GM19467 (cell line): ENCODE results near the gene IL12RB2.

Source experiments
- ATAC-seq: cut with Tn5 transposase; IDR thresholded peaks from one replicate; pipeline ENCODE4 v1.9.1; 2021; ENCODE audit warnings: mild to moderate bottlenecking, moderate library complexity; ENCODE audit not compliant: unreplicated experiment

The IL12RB2 gene, protein sequence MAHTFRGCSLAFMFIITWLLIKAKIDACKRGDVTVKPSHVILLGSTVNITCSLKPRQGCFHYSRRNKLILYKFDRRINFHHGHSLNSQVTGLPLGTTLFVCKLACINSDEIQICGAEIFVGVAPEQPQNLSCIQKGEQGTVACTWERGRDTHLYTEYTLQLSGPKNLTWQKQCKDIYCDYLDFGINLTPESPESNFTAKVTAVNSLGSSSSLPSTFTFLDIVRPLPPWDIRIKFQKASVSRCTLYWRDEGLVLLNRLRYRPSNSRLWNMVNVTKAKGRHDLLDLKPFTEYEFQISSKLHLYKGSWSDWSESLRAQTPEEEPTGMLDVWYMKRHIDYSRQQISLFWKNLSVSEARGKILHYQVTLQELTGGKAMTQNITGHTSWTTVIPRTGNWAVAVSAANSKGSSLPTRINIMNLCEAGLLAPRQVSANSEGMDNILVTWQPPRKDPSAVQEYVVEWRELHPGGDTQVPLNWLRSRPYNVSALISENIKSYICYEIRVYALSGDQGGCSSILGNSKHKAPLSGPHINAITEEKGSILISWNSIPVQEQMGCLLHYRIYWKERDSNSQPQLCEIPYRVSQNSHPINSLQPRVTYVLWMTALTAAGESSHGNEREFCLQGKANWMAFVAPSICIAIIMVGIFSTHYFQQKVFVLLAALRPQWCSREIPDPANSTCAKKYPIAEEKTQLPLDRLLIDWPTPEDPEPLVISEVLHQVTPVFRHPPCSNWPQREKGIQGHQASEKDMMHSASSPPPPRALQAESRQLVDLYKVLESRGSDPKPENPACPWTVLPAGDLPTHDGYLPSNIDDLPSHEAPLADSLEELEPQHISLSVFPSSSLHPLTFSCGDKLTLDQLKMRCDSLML

DNA sequence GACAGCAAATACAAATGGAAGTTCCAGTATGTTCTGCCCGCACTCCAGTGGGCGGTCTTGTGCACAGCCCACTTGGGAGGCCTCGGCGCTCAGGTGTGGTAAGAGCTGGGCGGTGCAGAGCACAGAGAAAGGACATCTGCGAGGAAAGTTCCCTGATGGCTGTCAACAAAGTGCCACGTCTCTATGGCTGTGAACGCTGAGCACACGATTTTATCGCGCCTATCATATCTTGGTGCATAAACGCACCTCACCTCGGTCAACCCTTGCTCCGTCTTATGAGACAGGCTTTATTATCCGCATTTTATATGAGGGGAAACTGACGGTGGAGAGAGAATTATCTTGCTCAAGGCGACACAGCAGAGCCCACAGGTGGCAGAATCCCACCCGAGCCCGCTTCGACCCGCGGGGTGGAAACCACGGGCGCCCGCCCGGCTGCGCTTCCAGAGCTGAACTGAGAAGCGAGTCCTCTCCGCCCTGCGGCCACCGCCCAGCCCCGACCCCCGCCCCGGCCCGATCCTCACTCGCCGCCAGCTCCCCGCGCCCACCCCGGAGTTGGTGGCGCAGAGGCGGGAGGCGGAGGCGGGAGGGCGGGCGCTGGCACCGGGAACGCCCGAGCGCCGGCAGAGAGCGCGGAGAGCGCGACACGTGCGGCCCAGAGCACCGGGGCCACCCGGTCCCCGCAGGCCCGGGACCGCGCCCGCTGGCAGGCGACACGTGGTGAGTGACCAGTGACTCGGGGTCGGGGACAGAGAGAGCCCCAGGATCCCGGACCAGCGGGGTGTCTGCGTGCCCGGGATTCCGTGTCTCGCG, at the start of gene IL12RB2:
Gene IL12RB2, plus strand, starts transcription at position 623 of the 810 bp plus-strand sequence. CDS start 12,496 bp downstream, outside the sequence.
- ATAC-seq, result no peak

DNA sequence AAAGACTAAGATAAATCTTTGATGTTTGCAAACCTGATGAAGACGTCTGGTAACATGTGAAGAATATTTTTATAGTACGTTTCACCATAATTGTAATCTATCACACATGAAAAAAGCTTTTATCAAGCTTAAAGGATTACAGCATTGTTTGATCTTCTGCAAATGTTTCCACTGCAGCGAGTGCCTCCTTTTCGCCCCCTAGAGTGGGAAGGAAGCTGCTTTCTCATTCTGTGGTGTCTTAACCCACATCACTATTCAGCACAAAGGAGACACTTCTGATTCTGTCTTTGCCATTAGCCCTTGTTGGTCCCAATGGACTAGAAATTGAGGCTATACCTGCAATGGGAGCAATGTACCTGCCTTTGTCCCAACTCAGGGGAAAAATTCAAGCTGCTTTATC, 46.0 kb upstream of the IL12RB2 start:
- ATAC-seq, result no peak

DNA sequence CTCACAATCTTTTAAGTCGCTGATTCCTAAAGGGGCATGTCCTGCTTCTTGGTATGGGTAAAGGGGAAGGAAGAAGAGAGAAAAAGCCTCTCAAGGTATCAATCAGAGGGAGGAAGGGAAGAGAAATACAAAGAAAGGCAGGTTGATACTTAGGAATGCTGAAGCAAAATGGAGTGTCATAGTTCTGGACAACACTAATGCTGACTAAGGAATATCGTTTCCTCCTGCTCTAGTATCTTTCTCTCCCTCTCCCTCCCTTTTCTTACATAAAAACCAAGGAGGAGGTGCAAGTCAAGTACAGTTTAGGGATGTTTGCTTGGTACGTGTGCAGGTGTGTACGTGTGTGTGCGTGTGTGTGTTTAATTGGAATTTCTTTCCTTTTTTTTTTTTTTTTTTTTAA, 44.9 kb upstream of the IL12RB2 start:
- no peak for ATAC-seq

DNA sequence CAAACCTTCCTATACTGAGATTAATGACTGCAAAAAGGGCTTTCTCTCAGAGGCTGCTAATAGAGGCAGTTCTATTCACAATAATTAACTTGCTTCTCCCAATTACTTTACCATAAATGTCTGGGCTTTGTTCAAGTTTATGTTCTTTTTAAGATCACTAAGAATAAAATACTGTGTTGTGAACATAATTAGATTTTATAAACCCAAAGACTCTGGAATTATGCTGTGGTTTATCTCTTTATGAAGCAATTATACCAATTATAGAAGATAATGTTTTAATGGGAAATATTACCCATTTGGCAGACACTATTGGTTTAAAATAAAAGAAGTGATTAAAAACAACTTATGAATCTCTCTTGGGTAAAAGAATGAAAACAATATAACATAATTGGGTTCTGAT, 43.5 kb upstream of the IL12RB2 start:
- ATAC-seq, result no peak

DNA sequence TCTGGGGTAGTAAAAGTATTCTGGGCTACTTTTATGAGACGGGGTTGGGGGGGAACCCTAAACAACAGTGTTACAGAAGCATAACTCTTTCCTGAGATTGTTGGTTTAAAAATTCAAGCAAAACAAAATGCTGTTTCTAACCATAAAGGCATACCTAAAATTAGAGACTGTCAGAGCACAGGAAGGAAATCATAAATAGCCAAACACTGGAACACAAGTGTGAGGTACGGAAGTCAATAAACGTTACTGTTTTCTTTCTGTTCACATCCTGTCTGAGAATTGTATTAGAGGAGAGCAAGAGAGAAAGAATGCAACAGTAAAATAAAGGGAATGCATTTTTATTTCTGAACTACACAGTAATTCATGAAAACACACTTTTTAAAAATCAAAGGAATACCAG, 42.8 kb upstream of the IL12RB2 start:
- ATAC-seq, result no peak

DNA sequence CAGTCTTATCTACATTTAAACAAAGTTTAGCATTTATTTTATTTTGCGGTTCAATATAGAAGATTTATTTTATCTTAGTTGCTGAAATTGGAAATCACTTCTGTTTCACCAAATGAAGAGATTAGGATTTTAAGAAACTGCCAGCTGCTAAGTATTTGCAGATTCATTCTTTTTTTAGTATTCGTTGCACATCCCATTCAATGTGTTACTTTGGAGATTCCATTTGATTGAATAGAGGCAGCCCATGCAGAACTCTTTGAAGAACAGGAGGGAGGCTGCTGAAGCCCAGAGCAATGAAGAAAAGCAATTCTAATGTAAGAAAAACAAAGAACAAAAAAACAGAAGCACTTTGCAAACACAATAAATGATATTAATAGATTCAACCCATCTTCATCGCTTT, 38.6 kb upstream of the IL12RB2 start:
- no peak for ATAC-seq

DNA sequence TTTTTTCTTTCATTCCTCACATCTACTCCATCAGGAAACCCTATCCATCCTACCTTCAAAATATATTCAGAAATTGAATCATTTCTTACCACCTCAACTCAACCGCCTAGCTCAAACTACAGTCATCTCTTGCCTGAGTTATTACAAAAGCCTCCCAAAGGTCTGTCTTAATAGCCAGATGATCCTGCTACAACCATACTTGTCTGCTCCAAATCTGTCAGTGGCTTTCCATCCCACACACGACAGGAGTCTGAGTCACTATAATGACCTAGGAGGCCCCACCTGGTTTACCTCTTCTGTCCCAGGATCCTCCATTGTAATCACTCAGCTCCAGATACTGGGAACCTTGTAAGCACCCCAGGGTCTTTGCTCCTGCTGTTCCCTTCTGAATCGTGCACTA, 37.1 kb upstream of the IL12RB2 start:
- no peak for ATAC-seq

DNA sequence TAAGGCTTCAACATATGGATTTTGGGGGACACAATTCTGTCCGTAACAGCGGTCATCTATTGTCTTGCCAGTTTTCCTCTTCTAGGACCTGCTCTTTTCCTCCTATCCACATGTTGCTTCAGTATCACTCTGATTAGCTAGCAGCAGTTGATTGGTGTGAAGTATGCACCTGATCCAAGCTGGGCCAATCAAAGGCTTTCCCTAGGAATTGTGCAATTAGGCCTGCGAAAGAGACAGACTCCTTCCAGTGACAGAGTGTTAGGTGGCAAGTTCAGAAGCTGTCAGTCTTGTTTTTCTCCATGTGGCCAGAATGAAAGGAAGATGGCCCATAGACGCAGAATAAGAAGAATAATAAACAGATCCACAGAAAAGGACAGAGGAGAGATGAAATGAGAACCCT, 34.1 kb upstream of the IL12RB2 start:
- no peak for ATAC-seq

DNA sequence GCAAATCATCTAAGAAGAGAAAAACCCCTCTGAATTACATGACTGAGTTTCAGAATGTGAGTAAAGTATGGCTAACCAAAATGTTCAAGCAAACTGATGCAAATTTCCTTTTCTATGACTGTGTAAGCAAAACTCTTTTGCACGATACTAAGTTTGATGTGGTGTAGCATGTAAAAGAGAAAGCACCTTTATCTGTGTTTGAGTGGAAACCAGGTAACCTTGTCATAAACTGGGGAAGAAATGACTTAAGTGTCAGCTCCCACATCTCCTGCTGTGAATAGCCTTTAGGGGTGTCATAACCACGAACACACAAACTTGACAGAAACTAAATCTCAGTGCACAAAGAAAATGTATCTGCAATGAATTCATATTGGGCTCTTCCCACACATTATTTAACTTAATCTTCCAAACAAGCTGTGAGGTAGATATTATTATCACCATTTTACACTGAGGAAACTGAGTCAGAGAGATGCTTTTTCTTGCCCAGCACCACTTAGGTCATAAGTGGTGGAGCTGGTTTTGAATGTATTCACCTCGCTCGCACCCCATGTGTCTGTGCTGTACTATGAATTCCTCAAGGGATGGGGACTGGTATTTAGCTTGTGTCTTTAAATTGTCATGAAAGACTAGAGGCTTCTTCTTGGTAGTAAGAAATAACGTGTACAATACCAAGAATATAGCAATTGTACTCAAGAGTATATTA, 32.9 kb upstream of the IL12RB2 start:
- ATAC-seq, result no peak

DNA sequence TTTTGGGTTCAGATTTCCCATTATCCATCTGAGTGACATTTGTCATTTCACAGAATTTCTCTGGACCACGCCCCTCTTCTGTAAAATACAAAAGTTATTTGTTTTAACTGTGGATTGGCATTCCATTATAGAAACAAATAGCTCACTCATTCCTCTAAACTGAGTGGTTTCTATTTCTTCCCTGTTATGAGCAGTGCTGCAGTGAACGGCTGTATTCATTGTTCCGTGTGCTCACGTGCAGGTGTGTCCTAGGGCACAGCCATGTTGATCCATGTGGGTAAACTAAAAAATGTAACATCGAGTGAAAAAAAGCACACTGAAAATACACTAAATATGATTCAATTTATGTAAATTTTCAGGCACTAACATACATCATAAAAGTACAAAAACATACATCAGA, 27.0 kb upstream of the IL12RB2 start:
- no peak for ATAC-seq

DNA sequence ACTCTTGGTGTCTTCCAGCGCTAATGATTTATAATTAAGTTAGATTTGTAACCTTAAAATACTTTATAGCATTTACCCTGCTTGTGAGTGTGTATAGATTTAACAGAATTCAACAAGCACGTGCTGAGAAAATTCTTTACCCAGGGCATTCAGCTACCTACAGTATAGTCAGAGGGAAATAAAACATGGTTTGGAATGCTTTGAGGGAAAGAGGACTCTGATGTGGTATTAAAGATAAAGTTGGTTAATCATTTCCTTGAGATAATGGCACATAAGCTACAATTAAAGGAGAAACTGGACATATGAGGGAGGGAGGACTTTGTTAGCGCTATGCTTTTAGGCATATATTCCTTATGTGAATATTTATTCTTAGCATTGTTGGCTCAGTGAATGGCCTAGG, 26.4 kb upstream of the IL12RB2 start:
- ATAC-seq, result no peak

DNA sequence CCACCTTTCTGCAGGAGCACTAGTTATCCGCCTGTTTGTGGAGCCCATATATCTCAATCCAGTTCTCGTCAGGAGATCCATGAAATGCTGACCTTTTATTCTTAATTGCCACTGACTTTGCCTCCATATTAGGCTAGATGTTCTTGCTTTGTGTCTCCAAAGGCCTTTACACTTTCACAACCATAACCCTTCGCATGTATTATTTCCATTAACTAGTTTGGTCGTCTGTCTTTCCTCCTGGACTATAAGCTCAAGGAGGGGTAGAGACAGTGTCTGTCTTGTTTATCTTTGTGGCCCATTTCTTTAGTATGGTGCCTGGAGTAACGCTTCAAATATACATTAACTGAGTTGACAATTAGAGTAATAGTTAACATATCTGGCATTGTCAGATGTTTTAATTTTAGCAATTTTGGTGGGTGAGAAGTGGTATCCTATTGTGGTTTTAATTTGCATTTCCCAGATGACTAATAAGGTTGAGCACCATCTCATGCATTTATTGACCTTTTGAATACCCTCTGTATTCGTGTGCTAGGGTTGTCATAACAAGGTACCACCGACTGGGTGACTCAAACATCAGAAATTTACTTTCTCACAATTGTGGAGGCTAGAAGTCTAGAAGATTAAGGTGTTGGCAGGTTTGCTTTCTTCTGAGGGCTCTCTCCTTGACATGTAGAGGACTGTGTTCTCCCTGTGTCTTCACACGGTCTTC, 21.7 kb upstream of the IL12RB2 start:
- ATAC-seq, result peak; percentile 69

DNA sequence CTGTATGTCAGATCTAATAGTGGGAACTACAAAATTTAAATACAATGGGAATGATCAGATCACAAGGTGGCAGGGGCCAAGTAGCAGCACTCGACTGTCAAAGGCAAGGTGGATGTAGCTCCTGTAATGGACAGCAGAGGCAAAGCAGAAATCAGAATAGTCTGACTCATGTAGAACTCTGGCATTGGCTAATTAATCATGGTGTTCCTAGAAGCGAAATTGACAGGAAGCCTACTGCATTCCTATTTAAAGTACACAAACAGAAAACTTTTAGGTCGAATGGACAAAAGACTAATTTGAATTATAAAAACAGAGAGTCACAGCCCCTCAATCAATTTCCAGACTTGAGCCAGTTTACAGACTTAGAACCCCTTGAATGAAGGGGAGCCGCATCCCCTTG, 17.4 kb upstream of the IL12RB2 start:
- no peak for ATAC-seq

DNA sequence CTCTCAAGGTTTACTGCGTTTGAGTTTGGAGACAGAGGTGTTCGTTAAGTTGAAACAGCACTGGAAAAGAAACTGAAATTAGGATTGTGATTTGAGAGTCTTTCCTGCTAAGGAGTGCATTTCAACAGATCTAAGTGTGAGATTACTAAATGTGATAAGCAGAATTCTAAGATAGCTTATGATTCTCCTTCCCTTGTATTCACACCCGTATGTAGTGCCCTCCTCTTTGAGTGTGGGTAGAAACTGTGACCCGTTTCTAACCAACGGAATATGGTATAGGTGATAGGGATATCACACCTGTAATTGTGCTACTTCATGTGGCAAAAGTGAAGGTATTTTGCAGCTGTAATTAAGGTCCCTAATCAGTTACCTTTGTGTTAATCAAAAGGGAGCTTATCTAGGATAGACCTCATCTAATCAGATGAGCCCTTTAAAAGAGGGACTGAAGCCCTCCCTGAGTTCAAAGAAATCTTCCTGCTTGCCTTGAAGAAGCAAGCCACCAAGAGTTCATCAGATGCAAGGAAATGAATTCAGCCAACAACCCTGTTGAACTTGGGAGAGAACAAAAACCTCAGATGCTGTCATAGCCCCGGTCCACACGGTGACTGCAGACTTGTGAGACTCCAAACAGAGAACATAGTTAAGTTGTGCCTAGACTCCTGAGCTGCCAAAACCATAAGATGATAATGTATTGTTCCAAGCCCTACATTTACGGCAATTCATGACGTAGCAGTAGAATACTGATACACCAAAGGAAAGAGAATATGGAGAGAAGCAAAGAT, 12.6 kb upstream of the IL12RB2 start:
- no peak for ATAC-seq

DNA sequence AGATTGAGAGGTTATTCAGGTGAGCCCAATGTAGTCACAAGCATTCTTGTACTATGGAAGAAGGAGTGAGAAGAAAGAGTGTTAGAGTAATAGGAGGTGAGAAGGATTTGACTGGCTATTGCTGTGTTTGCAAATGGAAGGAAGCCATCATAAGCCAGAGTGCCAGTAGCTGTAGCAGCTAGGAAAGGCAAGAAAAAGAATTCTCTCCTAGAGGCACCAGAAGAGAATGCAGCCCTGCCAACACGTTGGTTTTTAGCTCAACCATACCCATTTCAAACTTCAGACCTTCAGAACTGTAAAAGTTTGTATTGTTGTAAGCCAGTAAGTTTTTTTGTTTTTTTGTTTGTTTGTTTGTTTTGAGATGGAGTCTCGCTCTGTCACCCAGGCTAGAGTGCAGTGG, 8.9 kb upstream of the IL12RB2 start:
- ATAC-seq, result no peak

DNA sequence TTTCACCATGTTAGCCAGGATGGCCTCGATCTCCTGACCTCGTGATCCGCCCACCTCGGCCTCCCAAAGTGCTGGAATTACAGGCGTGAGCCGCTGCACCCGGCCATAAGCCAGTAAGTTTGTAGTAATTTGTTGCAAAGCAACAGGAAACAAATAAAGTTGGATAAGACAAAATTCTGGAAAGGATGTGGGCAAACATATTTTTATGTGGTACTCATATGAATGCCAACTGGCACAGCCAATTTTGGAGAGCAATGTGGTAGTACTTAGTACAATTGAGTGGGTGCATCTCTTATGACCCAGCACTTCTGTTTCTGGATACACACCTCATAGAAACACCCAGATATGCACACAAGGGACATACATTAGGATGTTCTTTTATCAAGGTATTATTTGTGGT, 8.4 kb upstream of the IL12RB2 start:
- no peak for ATAC-seq

DNA sequence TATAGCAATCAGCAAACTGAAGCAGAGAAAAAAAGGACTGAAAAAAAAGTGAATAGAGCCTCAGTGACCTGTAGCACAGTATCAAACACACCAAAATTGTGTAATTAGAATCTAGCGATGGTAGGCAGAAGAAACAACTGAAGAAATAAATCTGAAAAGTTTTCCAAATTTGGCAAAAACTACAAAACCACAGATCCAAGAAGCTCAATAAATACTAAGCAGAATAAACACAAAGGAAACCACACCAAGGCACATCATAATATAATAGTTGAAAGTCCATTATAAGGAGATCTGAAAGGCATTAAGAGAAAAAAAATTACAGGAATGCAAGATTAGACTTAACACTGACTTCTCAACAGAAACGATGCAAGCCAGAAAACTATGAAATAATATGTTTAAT, 7.1 kb upstream of the IL12RB2 start:
- no peak for ATAC-seq

DNA sequence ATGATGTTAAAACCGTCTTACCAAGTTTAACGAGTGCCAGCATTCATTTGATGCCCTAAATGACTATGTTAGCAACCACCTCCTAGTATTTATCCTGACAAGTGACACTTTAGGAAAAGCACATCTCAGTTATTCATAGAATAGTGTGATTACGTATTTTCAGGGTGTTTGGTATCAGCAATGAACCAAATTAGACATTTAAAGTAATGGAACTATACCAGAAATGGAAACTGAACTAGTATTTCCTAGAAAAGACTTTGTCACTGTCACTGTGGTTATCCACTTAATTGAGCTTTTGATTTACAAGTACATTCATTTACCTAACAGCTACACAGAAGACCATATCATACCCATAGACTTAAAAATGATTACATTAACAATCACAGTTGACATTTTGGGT, 3.6 kb upstream of the IL12RB2 start:
- ATAC-seq, result no peak

DNA sequence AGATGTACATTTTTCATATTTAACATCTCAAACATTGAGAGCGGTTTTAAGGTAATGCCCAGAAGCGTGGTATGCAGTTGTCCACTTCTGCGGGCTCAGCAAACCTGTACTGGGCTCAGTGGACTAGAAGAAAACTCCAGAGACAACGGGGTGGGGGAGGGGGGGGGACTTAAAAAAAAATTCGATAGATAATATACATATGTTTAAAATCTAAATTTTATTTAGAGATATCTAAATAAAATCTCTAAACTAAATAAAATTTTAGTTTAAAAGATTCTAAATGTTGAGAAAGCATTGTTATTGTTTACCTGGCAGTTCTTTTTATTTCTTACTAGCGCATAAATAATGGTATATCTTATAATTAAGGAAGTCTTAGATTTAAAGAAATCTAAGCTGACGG, 1.1 kb upstream of the IL12RB2 start:
- ATAC-seq, result no peak
